Measurements from ENCODE around the gene XCR1. TPM values are rescaled to one million over a fixed set of nuclear protein-coding genes. Genes with fewer than 3 reads are reported as not detected.

XCR1 gene
- total and polyA plus RNA-seq, 2 of the 8 experiments (the other 6 are each of a cell fraction or from before 2014, with no cell fraction given): 0.53 TPM; not detected in 1

GRCh38 chr3:46038916-46039315 is 11.6 kb upstream of the XCR1 start:
- no peak overlapping the region for H3K23ac ChIP-seq (ENCODE audit: insufficient read length)
- FAIRE-seq: no peak
- H3K27ac ChIP-seq (ENCODE audit: low read depth, low read length): no peak overlapping the region
- H3K27me3 ChIP-seq (replicated peaks in 1 of 4; ENCODE audit: control insufficient read depth in 3 of 4, extremely low read depth in 1 of 4, insufficient read depth in 3 of 4, low read length in 3 of 4): peaks cover 0 to 1% (median 0%) of the 10 kb centered on the region in 4 experiments; a peak in 1 of 7 replicates
- no peak overlapping the region for H4K91ac ChIP-seq (replicated peaks; ENCODE audit: insufficient read length, low read length)
- H3K79me1 ChIP-seq (ENCODE audit: low read depth, low read length): no peaks in the 10 kb centered on the region
- no peaks in the 10 kb centered on the region for H4K20me1 ChIP-seq (replicated peaks in 1 of 2; ENCODE audit: control insufficient read depth in 1 of 2, insufficient read depth in 2 of 2, low read length in 2 of 2)
- H3K9ac ChIP-seq (replicated peaks in 1 of 4; ENCODE audit: extremely low read depth in 1 of 4, low read depth in 3 of 4, low read length in 3 of 4): no peak overlapping the region
- no peak overlapping the region for H2AK5ac ChIP-seq (ENCODE audit: low read depth, low read length)
- H3K4ac ChIP-seq (replicated peaks; ENCODE audit: insufficient read length, low read depth, low read length): no peak overlapping the region
- no peaks in the 10 kb centered on the region for H3K9me3 ChIP-seq (ENCODE audit: insufficient read depth in 2 of 2, low read depth in 1 of 2, low read length in 1 of 2)
- no peaks in the 10 kb centered on the region for H3K23me2 ChIP-seq (ENCODE audit: low read depth, low read length)
- no peak overlapping the region for H3K4me2 ChIP-seq (ENCODE audit: insufficient read depth in 1 of 2, low read depth in 2 of 2, low read length in 2 of 2)
- TF ChIP-seq CHD2 (IDR thresholded peaks at IDR 0.05; ENCODE audit: low read length) (no peak), SP2 (IDR thresholded peaks at IDR 0.05; ENCODE audit: low read length) (no peak), CTBP2 (IDR thresholded peaks at IDR 0.05; ENCODE audit: borderline replicate concordance, insufficient read depth, insufficient read length, low read length) (no peak), MAFK (IDR thresholded peaks at IDR 0.05; ENCODE audit: low read depth, low read length) (no peak), EP300 (IDR thresholded peaks at IDR 0.05; ENCODE audit: borderline replicate concordance in 1 of 2, low read depth in 2 of 2, low read length in 2 of 2) (no peak), KDM1A (IDR thresholded peaks at IDR 0.05; ENCODE audit: borderline replicate concordance, low read length) (no peak), YY1 (IDR thresholded peaks at IDR 0.05; ENCODE audit: low read depth, low read length) (no peak), JUN (IDR thresholded peaks at IDR 0.05; ENCODE audit: low read depth, low read length) (no peak), CBX8 (IDR thresholded peaks at IDR 0.05; ENCODE audit: borderline replicate concordance, low read depth, low read length) (no peak), CREB1 (IDR thresholded peaks at IDR 0.05) (no peak), TCF12 (IDR thresholded peaks at IDR 0.05; ENCODE audit: low read depth, low read length) (no peak), RFX5 (IDR thresholded peaks at IDR 0.05; ENCODE audit: borderline replicate concordance, low read depth, low read length) (no peak), POLR2A (IDR thresholded peaks at IDR 0.05; ENCODE audit: control extremely low read depth in 1 of 2, low read depth in 2 of 2, low read length in 2 of 2) (no peak)
- TF ChIP-seq, protein P1, sequence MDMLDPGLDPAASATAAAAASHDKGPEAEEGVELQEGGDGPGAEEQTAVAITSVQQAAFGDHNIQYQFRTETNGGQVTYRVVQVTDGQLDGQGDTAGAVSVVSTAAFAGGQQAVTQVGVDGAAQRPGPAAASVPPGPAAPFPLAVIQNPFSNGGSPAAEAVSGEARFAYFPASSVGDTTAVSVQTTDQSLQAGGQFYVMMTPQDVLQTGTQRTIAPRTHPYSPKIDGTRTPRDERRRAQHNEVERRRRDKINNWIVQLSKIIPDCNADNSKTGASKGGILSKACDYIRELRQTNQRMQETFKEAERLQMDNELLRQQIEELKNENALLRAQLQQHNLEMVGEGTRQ (IDR thresholded peaks at IDR 0.05; ENCODE audit: low read length): no peak
- no peak overlapping the region for H2AFZ ChIP-seq (ENCODE audit: low read length)
- H3K79me2 ChIP-seq (ENCODE audit: control insufficient read depth in 1 of 2, insufficient read depth in 2 of 2, low read length in 2 of 2): no peaks in the 10 kb centered on the region
- H2BK15ac ChIP-seq (ENCODE audit: low read length): no peak overlapping the region
- no peaks in the 10 kb centered on the region for H3K36me3 ChIP-seq (ENCODE audit: control insufficient read depth in 2 of 4, insufficient read depth in 4 of 4, low read length in 3 of 4)
- no peak overlapping the region for H3K18ac ChIP-seq (ENCODE audit: extremely low read depth, low read length)
- H2BK5ac ChIP-seq (ENCODE audit: low read depth, low read length): no peak overlapping the region
- DNase-seq (ENCODE audit: low read depth in 1 of 2, low spot score in 2 of 2): no peak
- POLR2A ChIA-PET (ENCODE audit: partially characterized antibody): no interaction called here
- no peak overlapping the region for H3K4me3 ChIP-seq (ENCODE audit: extremely low read depth in 1 of 4, insufficient read depth in 2 of 4, low read depth in 3 of 4, low read length in 4 of 4)
- H3K4me1 ChIP-seq (replicated peaks in 1 of 4; ENCODE audit: control insufficient read depth in 3 of 4, insufficient read depth in 4 of 4, low read length in 3 of 4): no peaks in the 10 kb centered on the region
- H2BK20ac ChIP-seq (ENCODE audit: low read length): no peak overlapping the region
- no peak overlapping the region for H4K5ac ChIP-seq (ENCODE audit: insufficient read length, low read depth, low read length)
- 96% methylated on average over 1 of the region's 1 CpG; no CpG with 5 or more reads in 1 of the 2 experiments for WGBS, 2 experiments (ENCODE audit: extremely low coverage in 1 of 2, insufficient coverage in 1 of 2, insufficient read length in 1 of 2, insufficient replicate concordance in 2 of 2, low coverage in 1 of 2, low lambda C conversion rate in 2 of 2, missing lambda C conversion rate in 1 of 2)
- CTCF ChIA-PET (ENCODE audit: partially characterized antibody): no interaction called here
- no peak overlapping the region for H3K14ac ChIP-seq (ENCODE audit: insufficient read length)
- no peak overlapping the region for H2BK120ac ChIP-seq (replicated peaks; ENCODE audit: low read depth, low read length)
- no peak overlapping the region for H2BK12ac ChIP-seq (ENCODE audit: low read depth, low read length)
- no peak overlapping the region for H3K56ac ChIP-seq (replicated peaks; ENCODE audit: insufficient read length, low read depth, low read length)
- no peak overlapping the region for H4K8ac ChIP-seq (ENCODE audit: extremely low read depth, insufficient read depth, low read length)

Measured in H1 (cell line).